CD4-positive, alpha-beta T cell treated with Interleukin-10 for 1 hour (primary cell): ENCODE data around the gene FUT1.
A peak's percentile ranks its signal among the peaks of the same experiment; 100 is the strongest.

ENCODE experiments used
- DNase-seq: peaks from one replicate; pipeline ENCODE4 v3.0.0-alpha.2; 2020

The FUT1 gene

DNA sequence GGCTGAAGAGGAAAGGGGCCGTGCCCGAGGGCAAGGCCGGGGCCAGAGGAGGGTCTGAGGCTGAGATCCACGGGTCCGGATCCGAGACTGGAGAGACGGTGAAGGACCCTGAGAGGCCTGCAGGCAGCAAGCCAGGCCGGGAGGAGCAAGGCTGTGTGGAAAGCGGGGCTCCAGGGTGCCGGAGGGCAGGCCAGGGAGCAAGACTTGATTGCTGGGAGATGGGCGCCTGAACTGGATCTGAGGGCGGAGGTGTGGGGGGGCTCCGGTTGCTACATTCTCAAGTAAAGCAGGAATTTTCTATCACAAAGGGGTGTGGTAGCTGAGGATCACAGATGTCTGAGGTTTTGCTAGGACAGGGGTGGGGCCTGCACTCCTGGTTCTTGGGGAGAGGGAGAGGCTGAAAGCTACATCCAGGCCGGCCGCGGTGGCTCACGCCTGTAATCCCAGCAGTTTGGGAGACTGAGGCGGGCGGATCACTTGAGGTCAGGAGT, 36.7 kb downstream of the FUT1 start:
- no peak for DNase-seq

DNA sequence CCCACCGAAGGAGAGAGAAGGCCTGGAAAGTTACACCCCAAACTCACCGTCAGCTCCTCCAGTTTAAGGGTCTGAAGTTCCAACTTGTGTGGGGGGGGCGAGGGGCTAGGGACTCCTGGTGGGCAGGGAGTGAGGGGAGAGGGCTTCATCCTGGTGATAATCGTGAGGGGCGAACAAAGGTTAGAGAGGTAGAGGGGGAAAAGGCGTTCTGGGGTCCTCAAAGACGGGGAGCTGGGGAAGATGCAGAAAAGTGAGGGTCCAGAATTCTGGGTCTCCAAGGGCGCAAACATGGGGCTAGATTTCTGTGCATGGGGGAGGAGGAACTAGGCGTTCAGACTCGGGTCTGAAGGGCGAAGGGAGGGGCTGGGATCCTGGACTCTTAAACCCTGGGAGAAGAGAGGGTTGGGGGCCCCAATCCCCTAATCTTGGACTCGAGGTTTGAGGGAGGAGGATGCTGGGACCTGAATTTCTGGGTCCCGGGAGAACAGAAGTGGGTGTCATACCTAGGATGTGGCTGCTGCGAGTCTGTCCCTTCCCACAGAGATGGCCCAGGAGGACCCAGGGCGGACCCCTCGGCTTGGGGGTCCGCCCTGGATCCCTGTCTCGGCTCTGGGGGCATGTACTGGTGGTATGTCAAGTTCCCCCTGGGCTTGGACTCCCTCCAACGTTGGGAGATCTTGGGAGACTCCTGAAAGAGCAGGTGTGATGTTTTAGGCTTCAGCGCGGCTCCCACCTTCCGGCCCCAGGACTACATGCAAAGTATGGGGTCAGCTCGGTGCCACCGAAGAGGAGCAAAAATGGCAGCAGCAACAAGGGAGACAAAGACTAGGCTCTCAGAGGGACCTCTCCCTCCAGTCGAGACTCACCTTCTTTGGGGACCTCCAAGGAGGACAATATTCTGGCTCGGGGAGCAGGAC, 37.4 kb downstream of the FUT1 start:
- DNase-seq, result no peak

DNA sequence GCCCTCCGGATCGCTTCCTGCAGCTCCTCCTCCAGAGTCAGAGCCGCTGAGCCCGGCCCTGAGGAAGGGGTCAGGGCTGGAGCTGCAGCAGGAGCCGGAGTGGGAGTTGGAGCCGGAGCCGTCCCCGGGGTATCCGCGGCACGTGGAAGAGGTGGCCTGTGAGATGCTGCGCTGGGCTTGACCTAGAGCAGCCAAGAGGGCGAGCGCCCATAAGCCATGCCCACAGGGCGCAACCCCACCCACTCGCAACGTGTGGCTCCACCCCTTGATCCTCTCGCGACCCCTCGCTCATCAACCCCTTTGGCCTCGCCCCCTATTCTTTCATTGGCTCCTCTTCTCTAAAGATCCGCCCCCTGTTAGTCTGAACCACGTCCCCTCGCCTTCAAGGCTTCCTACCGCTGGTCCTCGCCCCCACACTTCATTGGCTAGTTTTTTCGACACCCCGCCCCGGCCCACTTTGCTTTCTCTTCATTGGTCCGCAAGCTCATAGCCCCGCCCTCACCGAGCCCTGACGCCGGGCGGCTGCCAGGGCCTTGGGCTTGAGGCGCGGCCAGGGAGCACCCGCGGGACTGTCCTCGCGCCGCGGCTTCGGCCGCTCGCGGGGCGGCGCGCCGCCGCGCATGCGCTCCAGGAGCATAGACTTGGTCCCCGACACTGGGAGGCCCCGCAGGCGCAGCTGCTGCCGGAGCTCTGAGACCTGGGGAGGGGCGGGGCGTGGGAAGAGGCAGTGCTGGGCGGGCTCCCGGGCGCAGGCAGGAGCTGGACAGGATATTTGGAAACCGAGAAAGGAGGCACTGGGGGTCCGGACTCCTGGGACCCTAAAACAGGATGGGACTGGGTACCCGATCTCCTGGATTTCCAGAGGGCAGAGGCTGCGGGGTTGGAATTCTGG, 38.3 kb downstream of the FUT1 start:
- peak; percentile 99 for DNase-seq

DNA sequence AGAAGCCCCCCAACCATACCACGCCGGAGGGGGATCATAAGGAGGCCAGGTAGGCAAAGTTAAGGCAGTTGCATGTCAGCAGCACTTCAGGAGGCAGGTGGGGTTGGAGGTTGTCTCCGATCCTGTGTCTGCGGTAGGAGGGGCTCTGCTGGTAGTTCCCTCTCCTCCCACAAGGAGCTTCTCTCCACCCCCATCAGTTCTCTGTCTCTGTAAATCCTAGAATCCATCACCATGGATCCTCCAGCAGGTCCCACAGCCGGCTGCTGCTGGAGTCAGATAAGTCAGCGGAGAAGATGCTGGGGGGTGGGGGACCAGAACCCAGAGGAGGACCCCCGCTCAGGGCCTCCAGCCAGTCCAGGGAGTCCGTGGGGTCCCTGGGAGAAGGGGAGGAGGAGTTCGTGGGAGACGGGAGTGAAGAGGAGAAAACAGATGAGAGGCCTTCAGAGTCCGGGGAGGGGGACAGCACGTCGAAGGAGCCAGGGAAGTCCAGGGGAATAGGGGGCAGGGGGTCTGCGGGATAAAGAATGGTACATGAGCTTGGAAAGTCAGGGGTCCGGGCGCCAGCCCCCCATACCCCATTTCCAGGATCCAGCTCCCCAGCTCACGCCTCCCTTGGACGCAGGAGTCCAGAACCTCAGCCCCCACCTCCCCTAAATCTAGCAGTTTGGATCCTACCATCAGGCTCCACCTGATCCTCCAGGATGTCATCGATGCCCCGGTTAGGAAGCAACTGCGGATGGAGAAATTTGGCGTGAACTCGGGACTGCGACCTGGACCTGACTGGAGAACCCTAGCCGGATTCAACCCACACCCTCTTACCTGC, 39.2 kb downstream of the FUT1 start:
- no peak for DNase-seq

DNA sequence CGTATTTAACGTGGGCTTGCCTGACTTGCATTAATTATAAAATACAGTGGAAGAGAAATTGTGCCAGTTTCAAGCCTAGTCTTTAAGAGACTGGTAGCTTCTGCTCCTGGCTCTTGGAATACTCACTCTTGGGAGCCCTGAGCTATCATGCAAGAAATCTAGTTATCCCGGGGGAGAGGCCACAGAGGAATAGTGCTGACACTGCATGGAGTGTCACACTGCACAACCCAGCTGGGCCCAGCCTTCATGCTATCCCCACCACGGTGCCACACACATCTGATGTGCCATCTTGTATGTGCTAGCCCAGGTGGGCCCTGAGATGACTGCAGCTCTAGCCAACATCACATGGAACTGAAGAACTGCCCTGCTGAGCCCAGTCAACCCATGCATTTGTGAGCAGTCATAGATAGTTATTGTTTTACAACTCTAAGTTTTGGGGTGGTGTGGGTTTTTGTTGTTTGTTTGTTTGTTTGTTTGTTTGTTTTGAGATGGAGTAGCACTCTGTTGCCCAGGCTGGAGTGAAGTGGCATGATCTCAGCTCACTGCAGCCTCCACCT, 41.3 kb downstream of the FUT1 start:
- no peak for DNase-seq

DNA sequence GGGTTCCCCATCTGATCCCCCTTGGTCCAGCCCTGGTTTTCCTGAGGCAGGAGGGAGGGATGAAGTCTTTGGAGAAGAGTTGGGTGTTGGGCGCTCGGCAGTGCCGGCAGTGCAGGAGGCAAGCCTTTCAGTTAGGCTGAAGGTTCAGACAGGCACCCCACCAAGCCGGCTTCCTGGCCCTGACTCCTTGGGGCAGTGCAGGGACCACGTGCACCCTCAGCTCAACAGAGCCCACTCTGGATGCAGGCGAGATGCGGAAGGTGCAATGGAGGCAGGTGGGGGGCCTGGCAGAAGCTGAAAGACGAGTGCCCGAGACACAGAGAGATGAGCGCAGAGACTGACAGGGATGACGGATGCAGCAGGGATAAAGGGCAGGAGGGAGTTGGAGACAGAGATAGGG, 44.0 kb downstream of the FUT1 start:
- no peak for DNase-seq

DNA sequence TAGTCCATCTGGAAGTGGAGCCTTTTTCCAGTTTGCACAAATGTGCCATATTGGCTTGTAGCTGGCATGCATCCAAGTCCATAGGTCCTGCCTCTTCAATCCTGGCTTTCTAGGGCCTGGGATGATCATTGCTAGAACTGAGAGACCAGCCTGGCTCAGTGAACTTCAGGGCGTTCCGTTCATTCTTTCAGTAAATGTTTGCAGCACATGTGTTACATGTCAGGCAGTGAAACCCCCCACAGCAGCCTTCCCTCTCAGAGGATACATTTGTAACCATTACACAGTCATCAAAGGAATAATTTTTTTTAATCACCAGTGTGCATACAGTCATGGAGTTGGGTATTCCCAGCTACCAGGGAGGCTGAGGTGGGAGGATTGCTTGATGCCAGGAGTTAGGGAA, 47.0 kb downstream of the FUT1 start:
- no peak for DNase-seq

DNA sequence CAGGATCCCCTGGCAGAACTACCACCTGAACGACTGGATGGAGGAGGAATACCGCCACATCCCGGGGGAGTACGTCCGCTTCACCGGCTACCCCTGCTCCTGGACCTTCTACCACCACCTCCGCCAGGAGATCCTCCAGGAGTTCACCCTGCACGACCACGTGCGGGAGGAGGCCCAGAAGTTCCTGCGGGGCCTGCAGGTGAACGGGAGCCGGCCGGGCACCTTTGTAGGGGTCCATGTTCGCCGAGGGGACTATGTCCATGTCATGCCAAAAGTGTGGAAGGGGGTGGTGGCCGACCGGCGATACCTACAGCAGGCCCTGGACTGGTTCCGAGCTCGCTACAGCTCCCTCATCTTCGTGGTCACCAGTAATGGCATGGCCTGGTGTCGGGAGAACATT, 49.1 kb downstream of the FUT1 start:
- no peak for DNase-seq

DNA sequence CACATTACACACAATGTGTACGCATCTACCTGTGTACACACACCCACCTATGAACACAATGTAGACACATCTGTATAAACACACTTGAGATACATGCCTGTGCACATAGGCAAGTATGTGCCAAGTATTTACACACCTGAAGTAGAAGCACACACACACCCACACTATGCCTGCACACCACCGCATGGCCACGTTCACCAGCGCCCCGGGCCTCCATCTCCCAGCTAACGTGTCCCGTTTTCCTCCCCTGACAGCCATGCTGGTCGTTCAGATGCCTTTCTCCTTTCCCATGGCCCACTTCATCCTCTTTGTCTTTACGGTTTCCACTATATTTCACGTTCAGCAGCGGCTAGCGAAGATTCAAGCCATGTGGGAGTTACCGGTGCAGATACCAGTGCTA, 49.7 kb downstream of the FUT1 start:
- DNase-seq, result no peak

DNA sequence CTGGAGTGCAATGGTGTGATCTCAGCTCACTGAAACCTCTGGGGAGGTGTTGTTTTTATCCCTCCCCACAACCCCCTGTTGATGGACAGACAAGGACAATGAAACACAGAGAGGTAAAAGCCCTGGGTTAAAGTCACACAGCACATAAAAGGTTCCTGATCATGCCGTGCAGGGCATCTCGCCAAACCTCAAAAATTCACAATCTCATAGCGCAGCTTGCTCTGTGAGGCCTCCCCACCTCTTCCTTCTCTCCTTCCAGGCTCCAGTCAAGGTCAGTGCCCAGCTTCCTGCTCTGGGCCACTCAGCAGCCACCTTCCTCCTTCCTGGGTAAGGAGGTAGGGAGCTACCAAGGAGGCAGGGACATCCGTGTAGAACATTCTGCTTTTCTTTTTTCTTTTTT, 54.4 kb downstream of the FUT1 start:
- DNase-seq, result no peak
